Ovary (tissue), 9 donors: ENCODE measurements around the gene DEPDC5. TPM values are rescaled to one million over a fixed set of nuclear protein-coding genes. Genes with fewer than 3 reads are reported as not detected.

Experiments used
- DNase-seq, 5 donors: peaks; one replicate each; pipeline ENCODE4 v3.0.0-alpha.2; 2019 to 2020
- H3K27ac ChIP-seq, 2 donors: fragments of 200-600 bp; one replicate each; pipeline versions ENCODE4 v1.5.1 to v1.8.0; 2019 to 2022
- H3K27me3 ChIP-seq: fragments of 200-600 bp; one replicate; pipeline ENCODE4 v1.8.0; 2022
- H3K36me3 ChIP-seq: fragments of 200-600 bp; sonication (generic); one replicate; pipeline ENCODE4 v1.5.1; 2019
- H3K4me1 ChIP-seq: one replicate; pipeline ENCODE4 v1.8.1; 2013; ENCODE audit warnings: mild to moderate bottlenecking, moderate library complexity; ENCODE audit not compliant: insufficient read depth
- H3K4me3 ChIP-seq: fragments of 200-600 bp; sonication (generic); one replicate; pipeline ENCODE4 v1.5.1; 2017
- H3K9me3 ChIP-seq, 2 donors: fragments of 200-600 bp in 1 of 2; sonication (generic) in 1 of 2; one replicate each; pipeline versions ENCODE4 v1.5.1 to v1.8.1; 2013 to 2019; ENCODE audit warnings: mild to moderate bottlenecking in 1 of 2, moderate library complexity in 1 of 2
- EP300 ChIP-seq: sonication (generic); formaldehyde crosslinking; IDR thresholded peaks from one replicate; pipeline ENCODE4 v1.6.1; 2017; ENCODE audit warnings: antibody characterized with exemption
- POLR2A ChIP-seq: fragments of 450-650 bp; IDR thresholded peaks from one replicate; pipeline ENCODE4 v1.6.1; 2017; ENCODE audit warnings: antibody characterized with exemption, mild to moderate bottlenecking, moderate library complexity
- WGBS, 3 donors: extraction: QIAGEN DNeasy Blood & Tissue Kit in 1 of 3; methylation state at CpG; one replicate each; pipeline versions ENCODE4 v1.1.5 to v1.1.7; 2013 to 2017; 5-methylcytosine and 5-hydroxymethylcytosine counted together
- intact Hi-C, 4 donors: fragments of 100-400 bp; cut with DNase I; formaldehyde crosslinking; loops; one replicate each; pipeline versions ENCODE4 v1.11.0 to v1.15.1; 2022 to 2023
- polyA plus RNA-seq, 2 donors: library from polyadenylated mRNA; stranded (reverse); fragments of 200-250 nt in 1 of 2; fragments of 350-450 nt in 1 of 2; fragmentation: Illumina TruSeq in 1 of 2; extraction: RNeasy Lipid Tissue Mini Kit (QIAGEN cat#74804) in 1 of 2; gene quantifications; one replicate each; pipeline ENCODE4 v1.2.3, GENCODE V29; 2013 to 2014
- total RNA-seq, 7 donors: library from RNA; depleted of rRNA in 2 of 7; stranded (reverse); fragments of >200 nt in 2 of 7; fragmentation: NEBNext Ultra II Directional in 3 of 7; extraction: Animal tissue kit (Norgen Biotek cat#: 25700) in 3 of 7; gene quantifications; one replicate each; pipeline versions ENCODE4 v1.1.0 to v1.2.4, GENCODE V29; 2016 to 2023
- TF ChIP-seq, protein P1 (sequence below), 3 donors: fragments of 450-650 bp in 2 of 3; fragments of 200-600 bp in 1 of 3; IDR thresholded peaks; one replicate each; pipeline versions ENCODE4 v1.5.1 to v1.8.0; 2016 to 2022; ENCODE audit warnings: antibody characterized with exemption in 3 of 3, mild to moderate bottlenecking in 1 of 3
- donor health status: DM: no; HTN: no; CAD: no; lungs with moderate emphysema.
- donor health status: DM: no; HTN: no; CAD: no.
- donor health status: Bipolar disorder and iron deficiency.
- donor health status: DM: yes; HTN: yes; CAD: no.
- donor health status: DM: no; HTN: no; CAD: no.
- donor health status: DM: yes; HTN: yes; CAD: no.

Gene DEPDC5
- total and polyA plus RNA-seq, 9 donors, result 12.1 to 73.3 (median 32.8) TPM

DNA sequence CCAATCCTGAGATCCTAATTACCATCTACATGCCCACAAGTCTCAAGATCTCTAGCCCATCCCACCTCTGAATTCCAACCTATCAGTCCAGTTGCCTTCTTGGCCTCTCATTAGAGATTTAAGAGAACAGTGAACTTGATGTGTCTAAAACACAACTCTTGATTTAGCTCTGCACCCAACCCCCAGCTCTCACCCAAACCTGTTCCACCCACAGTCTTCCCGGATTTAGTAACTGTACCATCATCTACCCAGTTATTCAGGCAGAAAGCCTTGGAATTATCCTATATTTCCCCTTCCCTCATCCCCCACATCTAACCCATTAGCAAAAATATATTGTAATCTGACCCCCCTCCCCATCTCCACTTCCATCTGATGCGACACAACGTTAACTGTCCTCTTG is 166.5 kb downstream of the DEPDC5 start:
- H3K27me3 ChIP-seq, result no peaks in the 10 kb centered on the region
- no peaks in the 10 kb centered on the region for H3K9me3 ChIP-seq
- no peak for TF ChIP-seq POLR2A
- TF ChIP-seq, protein P1, sequence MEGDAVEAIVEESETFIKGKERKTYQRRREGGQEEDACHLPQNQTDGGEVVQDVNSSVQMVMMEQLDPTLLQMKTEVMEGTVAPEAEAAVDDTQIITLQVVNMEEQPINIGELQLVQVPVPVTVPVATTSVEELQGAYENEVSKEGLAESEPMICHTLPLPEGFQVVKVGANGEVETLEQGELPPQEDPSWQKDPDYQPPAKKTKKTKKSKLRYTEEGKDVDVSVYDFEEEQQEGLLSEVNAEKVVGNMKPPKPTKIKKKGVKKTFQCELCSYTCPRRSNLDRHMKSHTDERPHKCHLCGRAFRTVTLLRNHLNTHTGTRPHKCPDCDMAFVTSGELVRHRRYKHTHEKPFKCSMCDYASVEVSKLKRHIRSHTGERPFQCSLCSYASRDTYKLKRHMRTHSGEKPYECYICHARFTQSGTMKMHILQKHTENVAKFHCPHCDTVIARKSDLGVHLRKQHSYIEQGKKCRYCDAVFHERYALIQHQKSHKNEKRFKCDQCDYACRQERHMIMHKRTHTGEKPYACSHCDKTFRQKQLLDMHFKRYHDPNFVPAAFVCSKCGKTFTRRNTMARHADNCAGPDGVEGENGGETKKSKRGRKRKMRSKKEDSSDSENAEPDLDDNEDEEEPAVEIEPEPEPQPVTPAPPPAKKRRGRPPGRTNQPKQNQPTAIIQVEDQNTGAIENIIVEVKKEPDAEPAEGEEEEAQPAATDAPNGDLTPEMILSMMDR (IDR thresholded peaks at IDR 0.05), result no peak
- no peak for TF ChIP-seq EP300
- 80 to 89% (median 87%) methylated on average over 3 of the region's 3 CpGs for WGBS, 3 donors
- DNase-seq, result no peak
- no peak overlapping the region for H3K27ac ChIP-seq
- no peak overlapping the region for H3K4me3 ChIP-seq
- H3K36me3 ChIP-seq, result no peaks in the 10 kb centered on the region
- intact Hi-C loops, result no loop called here
- no peaks in the 10 kb centered on the region for H3K4me1 ChIP-seq

DNA sequence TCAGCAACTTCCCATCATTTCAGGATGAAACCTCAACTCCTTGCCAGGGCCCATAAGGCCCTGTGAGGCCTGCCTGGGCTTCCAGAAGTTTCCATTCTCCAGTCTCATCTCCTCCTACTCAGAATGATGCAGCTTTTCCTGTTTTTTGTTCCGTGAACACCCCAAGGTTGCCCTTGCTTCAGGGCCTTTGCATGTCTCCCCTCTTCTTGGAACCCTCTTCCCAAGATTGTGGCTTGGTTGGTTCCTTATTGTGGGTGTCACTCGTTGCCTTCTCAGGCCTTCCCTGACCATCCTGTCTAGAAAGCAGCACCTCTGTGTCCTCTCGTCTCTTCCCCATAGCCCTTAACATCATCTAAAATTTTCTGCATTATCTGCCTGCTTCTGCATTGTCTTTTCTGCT is 167.3 kb downstream of the DEPDC5 start:
- H3K27ac ChIP-seq, result no peak overlapping the region
- no peak overlapping the region for H3K4me3 ChIP-seq
- no peaks in the 10 kb centered on the region for H3K4me1 ChIP-seq
- WGBS, 3 donors, result 88 to 95% (median 89%) methylated on average over 3 of the region's 3 CpGs
- DNase-seq, result no peak
- no peak for TF ChIP-seq EP300
- no peak for TF ChIP-seq POLR2A
- TF ChIP-seq, protein P1 (IDR thresholded peaks at IDR 0.05), result no peak
- H3K9me3 ChIP-seq, result no peaks in the 10 kb centered on the region
- intact Hi-C loops, result no loop called here
- no peaks in the 10 kb centered on the region for H3K36me3 ChIP-seq
- H3K27me3 ChIP-seq, result no peaks in the 10 kb centered on the region

DNA sequence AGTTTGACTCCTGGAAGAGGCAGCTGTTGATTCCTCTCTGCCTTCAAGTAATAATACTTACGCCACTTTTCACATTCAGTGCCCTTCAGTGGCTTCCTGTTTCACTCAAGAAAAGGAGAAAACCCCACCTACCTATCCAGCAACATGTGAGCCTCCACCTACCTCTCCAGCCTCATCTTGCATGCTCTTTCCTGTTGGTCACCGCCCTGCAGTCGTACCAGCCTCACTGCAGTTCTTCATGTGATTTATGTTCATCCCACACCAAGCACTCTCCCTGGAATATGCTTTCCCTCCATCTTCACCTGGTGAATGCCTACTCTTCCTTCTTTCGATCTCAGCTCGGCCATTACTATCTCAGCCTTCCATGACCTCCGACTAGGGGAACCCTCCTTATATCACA is 168.7 kb downstream of the DEPDC5 start:
- WGBS, 3 donors, result 72 to 80% (median 72%) methylated on average over 6 of the region's 6 CpGs

DNA sequence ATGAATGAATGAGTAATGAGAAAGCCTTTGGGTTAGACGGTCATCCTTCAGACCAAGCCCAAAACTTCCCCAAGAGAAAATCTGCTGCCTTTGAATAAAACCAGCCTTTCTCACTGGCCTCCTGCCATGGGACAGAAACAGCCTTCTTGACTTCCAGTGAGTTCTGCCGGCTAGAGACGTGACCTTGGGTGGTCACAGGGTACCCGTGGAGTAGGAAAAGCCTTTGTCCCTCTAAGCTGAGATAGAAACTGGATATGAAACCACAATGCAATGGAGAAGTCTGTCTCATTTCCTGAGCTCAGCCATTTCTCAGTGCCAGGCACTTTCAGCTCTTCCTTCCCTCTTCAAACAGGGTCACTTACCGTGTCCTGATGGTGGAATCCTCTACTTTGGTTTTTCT is 169.3 kb downstream of the DEPDC5 start:
- no peaks in the 10 kb centered on the region for H3K27me3 ChIP-seq
- no peak overlapping the region for H3K27ac ChIP-seq
- no peak for DNase-seq
- H3K4me3 ChIP-seq, result no peak overlapping the region
- H3K36me3 ChIP-seq, result no peaks in the 10 kb centered on the region
- intact Hi-C loops, result no loop called here
- H3K4me1 ChIP-seq, result no peaks in the 10 kb centered on the region
- no peaks in the 10 kb centered on the region for H3K9me3 ChIP-seq
- 7 to 11% (median 11%) methylated on average over 5 of the region's 5 CpGs for WGBS, 3 donors
- TF ChIP-seq EP300 (no peak), POLR2A (no peak)
- TF ChIP-seq, protein P1 (IDR thresholded peaks at IDR 0.05), result no peak

More for the DNA sequence above, 168.7 kb downstream of the DEPDC5 start:
- H3K9me3 ChIP-seq, result no peaks in the 10 kb centered on the region
- H3K27me3 ChIP-seq, result no peaks in the 10 kb centered on the region
- no peak for DNase-seq
- intact Hi-C loops, result no loop called here
- H3K27ac ChIP-seq, result no peak overlapping the region
- H3K4me1 ChIP-seq, result no peaks in the 10 kb centered on the region
- H3K4me3 ChIP-seq, result no peak overlapping the region
- no peaks in the 10 kb centered on the region for H3K36me3 ChIP-seq
- TF ChIP-seq EP300 (no peak), POLR2A (no peak)
- TF ChIP-seq, protein P1 (IDR thresholded peaks at IDR 0.05), result no peak

DNA sequence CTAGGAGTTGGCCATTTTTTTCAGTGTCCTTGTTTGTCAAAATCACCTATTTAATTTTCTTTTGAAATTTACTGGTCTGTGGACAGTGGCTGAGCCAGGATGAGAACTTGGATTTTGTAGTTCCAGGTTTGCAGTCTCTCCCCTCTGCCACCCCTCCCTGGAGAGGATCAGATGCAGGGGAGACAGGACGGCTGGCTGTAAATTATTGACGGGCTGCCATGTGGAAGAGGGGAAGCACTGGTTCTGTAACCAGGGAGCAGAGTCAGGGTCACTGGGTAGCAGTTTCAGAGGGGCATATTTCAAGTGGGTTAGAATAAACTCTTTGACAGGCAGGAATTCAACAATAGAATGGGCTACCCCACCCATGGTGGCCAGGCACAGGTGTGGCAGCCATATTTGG is 169.9 kb downstream of the DEPDC5 start:
- Histone ChIP-seq H3K4me1 (no peaks in the 10 kb centered on the region), H3K36me3 (no peaks in the 10 kb centered on the region), H3K4me3 (no peak overlapping the region), H3K27ac (no peak overlapping the region), H3K27me3 (no peaks in the 10 kb centered on the region), H3K9me3 (no peaks in the 10 kb centered on the region)
- 44 to 71% (median 64%) methylated on average over 2 of the region's 2 CpGs for WGBS, 3 donors
- TF ChIP-seq, protein P1 (IDR thresholded peaks at IDR 0.05), result no peak
- TF ChIP-seq POLR2A (no peak), EP300 (no peak)
- DNase-seq, result no peak
- intact Hi-C loops, result no loop called here
